HG03442 (cell line): ENCODE measurements around the gene KSR2.

Experiments used
- ATAC-seq: cut with Tn5 transposase; IDR thresholded peaks from one replicate; pipeline ENCODE4 v1.9.1; 2021; ENCODE audit warnings: mild to moderate bottlenecking, moderate library complexity; ENCODE audit not compliant: unreplicated experiment

The KSR2 gene

GRCh38 chr12:117433878-117434277 is 534.9 kb downstream of the KSR2 start:
- ATAC-seq, result no peak

GRCh38 chr12:117430246-117430645 is 538.5 kb downstream of the KSR2 start:
- ATAC-seq, result no peak

GRCh38 chr12:117427211-117427610 is 541.6 kb downstream of the KSR2 start:
- no peak for ATAC-seq

GRCh38 chr12:117421987-117422386 is 546.8 kb downstream of the KSR2 start:
- ATAC-seq, result no peak

- ATAC-seq, result no peak
Measured at GRCh38 chr12:117421068-117421752, 547.6 kb downstream of the KSR2 start.

- ATAC-seq, result no peak
Measured at GRCh38 chr12:117417004-117417403, 551.8 kb downstream of the KSR2 start.

GRCh38 chr12:117412465-117413188 is 556.2 kb downstream of the KSR2 start:
- ATAC-seq, result no peak

GRCh38 chr12:117409286-117409685 is 559.5 kb downstream of the KSR2 start:
- no peak for ATAC-seq

- ATAC-seq, result no peak
Measured at GRCh38 chr12:117408161-117408791, 560.5 kb downstream of the KSR2 start.

GRCh38 chr12:117404940-117405339 is 563.9 kb downstream of the KSR2 start:
- ATAC-seq, result no peak

- no peak for ATAC-seq
Measured at GRCh38 chr12:117404203-117404853, 564.5 kb downstream of the KSR2 start.

GRCh38 chr12:117403586-117404139 is 565.1 kb downstream of the KSR2 start:
- ATAC-seq, result no peak
